SK-N-MC (cell line): Measurements from ENCODE around the gene P4HA2.
"Not testable (repeated sequence)": the region's sequence is repeated elsewhere in the genome, so short reads cannot be mapped to it uniquely, and the experiment has no call there.

Source experiments
- DNase-seq: peaks from one replicate; pipeline ENCODE4 v3.0.0-alpha.2; 2011; ENCODE audit warnings: low read depth, low spot score
- H3K27ac ChIP-seq: fragments of 200-600 bp; sonication (generic); 2 replicates; pipeline ENCODE4 v1.5.1; 2016; ENCODE audit warnings: mixed run types
- H3K36me3 ChIP-seq: fragments of 200-600 bp; sonication (generic); 2 replicates; pipeline ENCODE4 v1.6.1; 2017; ENCODE audit warnings: antibody characterized with exemption, low read length, mixed read lengths; ENCODE audit not compliant: insufficient read depth
- H3K4me3 ChIP-seq: fragments of 200-600 bp; sonication (generic); 2 replicates; pipeline ENCODE4 v1.5.1; 2016
- H3K9ac ChIP-seq: fragments of 200-600 bp; sonication (generic); 2 replicates; pipeline ENCODE4 v1.8.0; 2017; ENCODE audit warnings: mixed run types, mixed read lengths; ENCODE audit not compliant: insufficient read length
- H3K9me3 ChIP-seq: fragments of 200-600 bp; sonication (generic); 2 replicates; pipeline ENCODE4 v1.6.1; 2017; ENCODE audit warnings: low read depth, mild to moderate bottlenecking, antibody characterized with exemption, low read length, moderate library complexity, mixed read lengths
- EZH2 ChIP-seq: fragments of 200-600 bp; sonication (generic); IDR thresholded peaks from one replicate; pipeline ENCODE4 v1.6.1; 2017; ENCODE audit warnings: antibody characterized with exemption
- FOXP2 ChIP-seq: optimal IDR thresholded peaks from 2 replicates; pipeline ENCODE3; 2011; ENCODE audit warnings: mild to moderate bottlenecking, moderate library complexity; ENCODE audit not compliant: insufficient read depth; ENCODE audit errors: extremely low read length, control extremely low read depth
- POLR2AphosphoS5 ChIP-seq: IDR thresholded peaks from 2 replicates; pipeline ENCODE4 v1.6.1; 2012; ENCODE audit warnings: mild to moderate bottlenecking, low read depth, low read length, borderline replicate concordance

Gene P4HA2

GRCh38 chr5:132156413-132156812 lies 71.2 kb downstream of the P4HA2 start:
- H3K4me3 ChIP-seq: no peak overlapping the region
- no peak overlapping the region for H3K9ac ChIP-seq
- no peak overlapping the region for H3K27ac ChIP-seq
- no peaks in the 10 kb centered on the region for H3K9me3 ChIP-seq
- DNase-seq: no peak
- TF ChIP-seq FOXP2: no peak
- no peak for TF ChIP-seq EZH2
- no peak for TF ChIP-seq POLR2AphosphoS5
- no peaks in the 10 kb centered on the region for H3K36me3 ChIP-seq

GRCh38 chr5:132150565-132150964 lies 77.1 kb downstream of the P4HA2 start:
- H3K4me3 ChIP-seq: no peak overlapping the region
- no peak for DNase-seq
- no peak overlapping the region for H3K9ac ChIP-seq
- H3K36me3 ChIP-seq: no peaks in the 10 kb centered on the region
- no peak for TF ChIP-seq FOXP2
- TF ChIP-seq POLR2AphosphoS5: no peak
- TF ChIP-seq EZH2: no peak
- H3K27ac ChIP-seq: no peak overlapping the region
- no peaks in the 10 kb centered on the region for H3K9me3 ChIP-seq

- H3K9me3 ChIP-seq: peaks cover 3% of the 10 kb centered on the region; the same call in 1 of the 2 replicates
- no peak for TF ChIP-seq EZH2
- no peak for TF ChIP-seq POLR2AphosphoS5
- DNase-seq: no peak
Measured at GRCh38 chr5:132147663-132148062, 80.0 kb downstream of the P4HA2 start.

GRCh38 chr5:132145326-132145725 lies 82.3 kb downstream of the P4HA2 start:
- H3K36me3 ChIP-seq, H3K9me3 ChIP-seq, H3K27ac ChIP-seq, H3K4me3 ChIP-seq, DNase-seq, H3K9ac ChIP-seq: not testable (repeated sequence)

More at GRCh38 chr5:132147663-132148062, 80.0 kb downstream of the P4HA2 start:
- Histone ChIP-seq H3K9ac (no peak overlapping the region), H3K27ac (no peak overlapping the region), H3K36me3 (no peaks in the 10 kb centered on the region), H3K4me3 (no peak overlapping the region)

GRCh38 chr5:132143148-132143547 lies 84.5 kb downstream of the P4HA2 start:
- TF ChIP-seq FOXP2: no peak
- no peak for TF ChIP-seq POLR2AphosphoS5
- TF ChIP-seq EZH2: no peak
- Histone ChIP-seq H3K27ac (no peak overlapping the region), H3K9ac (no peak overlapping the region), H3K36me3 (no peaks in the 10 kb centered on the region), H3K4me3 (no peak overlapping the region), H3K9me3 (peaks cover 3% of the 10 kb centered on the region; the same call in 1 of the 2 replicates)
- DNase-seq: no peak

GRCh38 chr5:132142459-132142858 lies 85.2 kb downstream of the P4HA2 start:
- Histone ChIP-seq H3K4me3 (no peak overlapping the region), H3K27ac (no peak overlapping the region), H3K9ac (no peak overlapping the region), H3K36me3 (no peaks in the 10 kb centered on the region), H3K9me3 (peaks cover 3% of the 10 kb centered on the region; the same call in 1 of the 2 replicates)
- no peak for DNase-seq
- TF ChIP-seq FOXP2 (no peak), EZH2 (no peak), POLR2AphosphoS5 (no peak)
